GM13977 (cell line): Measurements from ENCODE around the gene ABHD12B.

Experiments
- DNase-seq: peaks from one replicate; pipeline ENCODE4 v3.0.0; 2012; ENCODE audit warnings: low spot score
- CTCF ChIP-seq: IDR thresholded peaks from 2 replicates; pipeline ENCODE4 v1.5.1; 2012; ENCODE audit warnings: mild to moderate bottlenecking, control low read depth; ENCODE audit not compliant: insufficient read depth; ENCODE audit errors: extremely low read depth, missing control alignments
- in situ Hi-C: fragments of 300-500 bp; cut with MboI; formaldehyde crosslinking; loops from one replicate; pipeline ENCODE4 v1.12.0; 2022; ENCODE audit warnings: low sequenced_read_pairs, low pct_unique_long_range_greater_than_20kb, mixed read lengths, inconsistent platforms; ENCODE audit not compliant: unreplicated experiment

The ABHD12B gene

DNA sequence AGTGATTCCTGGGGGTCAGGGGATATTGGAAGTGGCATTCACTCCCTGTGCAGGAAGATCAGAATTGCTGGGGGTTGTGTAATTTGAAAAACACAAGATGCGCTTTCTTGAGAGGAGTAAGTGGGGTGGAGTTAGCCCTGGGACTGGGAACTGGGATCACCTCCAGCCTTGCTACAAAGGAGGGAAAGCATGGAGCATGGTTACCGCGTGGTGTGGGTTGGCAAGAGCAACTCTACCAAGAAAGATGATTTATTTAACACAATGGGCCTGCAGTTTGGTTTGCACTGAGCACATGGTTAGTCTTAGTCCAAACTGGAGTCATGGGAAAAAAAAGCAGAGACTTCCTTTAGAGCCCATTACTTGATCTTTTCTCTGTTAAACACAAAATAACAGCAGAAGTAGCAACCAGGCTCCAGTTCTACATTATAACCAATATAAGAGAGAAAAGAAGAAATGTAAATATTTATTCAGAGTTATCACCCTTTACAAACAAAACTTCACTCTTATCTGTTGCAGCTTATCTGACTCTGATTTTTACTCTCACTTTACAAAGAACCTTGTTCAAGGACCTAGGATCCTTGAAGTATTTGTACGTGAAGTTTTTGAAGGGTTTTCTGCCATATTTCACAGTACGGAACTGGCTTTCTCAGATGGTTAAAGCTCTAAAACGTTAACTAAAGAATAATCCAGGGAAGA lies 38.8 kb upstream of the ABHD12B start:
- in situ Hi-C loops, result no loop called here
- no peak for TF ChIP-seq CTCF
- DNase-seq, result no peak

DNA sequence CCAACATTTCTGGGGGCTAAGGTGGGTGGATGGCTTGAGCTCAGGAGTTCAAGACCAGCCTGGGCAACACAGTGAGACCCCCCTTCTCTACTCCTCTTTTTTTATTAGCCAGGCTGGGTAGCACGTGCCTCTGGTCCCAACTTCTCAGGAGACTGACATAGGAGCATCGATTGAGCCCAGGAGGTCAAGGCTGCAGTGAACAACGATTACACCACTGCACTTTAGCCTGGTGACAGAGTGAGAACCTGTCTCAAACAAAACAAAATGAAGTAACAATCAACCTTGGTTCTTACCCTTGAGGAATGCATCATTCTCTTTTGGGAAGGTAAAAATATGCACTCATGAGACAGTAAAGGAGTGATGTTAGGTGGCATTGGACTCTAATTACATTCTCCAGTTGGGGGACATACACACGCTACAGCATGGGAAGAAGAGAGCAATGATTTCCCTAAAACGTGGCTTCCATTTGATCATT lies 37.0 kb upstream of the ABHD12B start:
- no peak for TF ChIP-seq CTCF
- in situ Hi-C loops, result no loop called here
- no peak for DNase-seq

GRCh38 chr14:50835280-50835679 lies 36.6 kb upstream of the ABHD12B start:
- no peak for DNase-seq
- TF ChIP-seq CTCF, result no peak
- in situ Hi-C loops, result no loop called here

DNA sequence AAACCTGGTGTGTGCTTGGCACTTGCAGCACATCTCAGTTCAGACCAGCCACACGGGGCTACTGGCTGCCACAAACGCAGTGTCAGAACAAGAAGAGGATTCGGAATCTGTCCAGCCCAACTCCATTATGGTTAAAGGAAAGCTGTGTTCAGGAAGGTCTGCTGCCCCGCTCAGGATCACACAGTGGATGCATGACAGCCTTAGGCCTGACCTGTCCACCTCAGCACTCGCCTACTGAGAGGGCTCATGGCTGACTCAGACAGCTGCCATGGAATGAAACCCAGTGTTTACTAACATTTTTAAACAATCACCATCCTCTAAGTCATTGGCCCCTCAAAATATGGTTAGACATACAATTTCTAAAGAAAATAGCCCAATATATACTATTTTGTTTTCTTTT lies 35.3 kb upstream of the ABHD12B start:
- DNase-seq, result no peak
- TF ChIP-seq CTCF, result no peak
- in situ Hi-C loops, result no loop called here

GRCh38 chr14:50837271-50837670 lies 34.6 kb upstream of the ABHD12B start:
- no peak for DNase-seq
- in situ Hi-C loops, result no loop called here
- TF ChIP-seq CTCF, result no peak

DNA sequence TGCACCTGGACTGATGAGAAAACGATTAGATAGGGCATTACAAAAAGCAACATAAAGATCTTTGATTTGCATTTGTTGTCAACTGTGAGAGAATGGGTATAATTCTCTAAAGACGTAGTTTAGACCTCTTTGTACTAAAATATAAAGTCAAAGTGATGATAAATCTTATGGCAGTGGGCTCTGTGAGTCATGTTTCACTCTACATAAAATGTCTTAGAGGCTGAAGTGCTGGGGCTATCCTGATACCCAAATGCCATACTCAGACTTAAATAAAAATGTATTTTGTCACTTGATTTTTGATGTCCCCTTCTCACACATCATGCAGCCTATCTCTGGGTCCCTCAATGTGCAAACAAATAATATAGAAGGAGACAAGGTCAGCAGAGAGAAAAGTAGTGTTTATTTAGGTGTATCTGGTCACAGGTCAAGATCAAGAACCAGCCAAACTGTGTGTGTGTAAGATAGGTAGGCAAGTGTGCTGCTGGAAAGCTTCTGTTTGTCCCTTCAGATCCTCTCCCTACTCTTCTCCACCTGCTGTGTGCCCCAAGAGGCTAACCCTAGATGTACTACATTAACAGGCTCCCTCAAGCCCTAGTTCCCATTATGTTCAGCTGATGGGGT lies 33.9 kb upstream of the ABHD12B start:
- no peak for DNase-seq
- TF ChIP-seq CTCF, result no peak
- in situ Hi-C loops, result no loop called here
